ENCODE data around the gene MRC2. TPM values are rescaled to one million over a fixed set of nuclear protein-coding genes. Genes with fewer than 3 reads are reported as not detected.
"Not testable (repeated sequence)": the region's sequence is repeated elsewhere in the genome, so short reads cannot be mapped to it uniquely, and the experiment has no call there.

MRC2 gene
- total RNA-seq, 2 experiments from 2014 or later = 8.1 to 9.0 TPM

- no peaks in the 10 kb centered on the region for H3K4me1 Mint-ChIP-seq (ENCODE audit: low read depth)
- no peak for DNase-seq
- intact Hi-C loops (cut with micrococcal nuclease) = no loop called here
Observed at GRCh38 chr17:62687997-62688396, 60.5 kb downstream of the MRC2 start.

GRCh38 chr17:62688398-62689160 is 61.1 kb downstream of the MRC2 start:
- Mint-ChIP-seq H3K9me3 (no peaks in the 10 kb centered on the region), H3K36me3 (ENCODE audit: low read depth) (no peaks in the 10 kb centered on the region), H3K4me3 (no peak overlapping the region), H3K27me3 (no peaks in the 10 kb centered on the region), H3K4me1 (ENCODE audit: low read depth) (no peaks in the 10 kb centered on the region), H3K27ac (no peak overlapping the region)
- no peak for TF ChIP-seq CTCF (IDR thresholded peaks at IDR 0.05)
- ATAC-seq (no peak), DNase-seq (no peak)
- ChIA-PET POLR2A (no interaction called here), CTCF (no interaction called here)
- intact Hi-C loops (cut with micrococcal nuclease) = no loop called here

More at GRCh38 chr17:62687997-62688396, 60.5 kb downstream of the MRC2 start:
- Mint-ChIP-seq H3K9me3 (no peaks in the 10 kb centered on the region), H3K4me3 (no peak overlapping the region), H3K27ac (no peak overlapping the region), H3K27me3 (no peaks in the 10 kb centered on the region), H3K36me3 (ENCODE audit: low read depth) (no peaks in the 10 kb centered on the region)
- TF ChIP-seq CTCF (IDR thresholded peaks at IDR 0.05) = no peak
- ATAC-seq = no peak
- CTCF ChIA-PET = interaction anchor here (1.5 kb wide), 1 partner anchor 13 kb away, joined by 4 read pairs; no protein-coding TSS in a partner anchor
- POLR2A ChIA-PET = no interaction called here

- ATAC-seq (no peak), DNase-seq (no peak)
- intact Hi-C loops (cut with micrococcal nuclease) = no loop called here
- TF ChIP-seq CTCF (IDR thresholded peaks at IDR 0.05) = no peak
- Mint-ChIP-seq H3K4me1 (ENCODE audit: low read depth) (no peaks in the 10 kb centered on the region), H3K9me3 (no peaks in the 10 kb centered on the region), H3K27me3 (peaks cover 2% of the 10 kb centered on the region), H3K4me3 (no peak overlapping the region), H3K36me3 (ENCODE audit: low read depth) (no peaks in the 10 kb centered on the region), H3K27ac (no peak overlapping the region)
- POLR2A ChIA-PET = no interaction called here
- CTCF ChIA-PET = no interaction called here
Observed at GRCh38 chr17:62689441-62690167, 62.1 kb downstream of the MRC2 start.

GRCh38 chr17:62690168-62690897 is 62.9 kb downstream of the MRC2 start:
- no peak overlapping the region for H3K27ac Mint-ChIP-seq
- no peak overlapping the region for H3K4me3 Mint-ChIP-seq
- H3K4me1 Mint-ChIP-seq (ENCODE audit: low read depth) = no peaks in the 10 kb centered on the region
- TF ChIP-seq CTCF (IDR thresholded peaks at IDR 0.05) = no peak
- peaks cover 2% of the 10 kb centered on the region for H3K27me3 Mint-ChIP-seq
- no peak for ATAC-seq
- ChIA-PET POLR2A (no interaction called here), CTCF (no interaction called here)
- H3K36me3 Mint-ChIP-seq (ENCODE audit: low read depth) = no peaks in the 10 kb centered on the region
- H3K9me3 Mint-ChIP-seq = no peaks in the 10 kb centered on the region
- no peak for DNase-seq
- intact Hi-C loops (cut with micrococcal nuclease) = no loop called here

- H3K4me3 Mint-ChIP-seq; POLR2A ChIA-PET; H3K36me3 Mint-ChIP-seq (ENCODE audit: low read depth); H3K27me3 Mint-ChIP-seq; H3K27ac Mint-ChIP-seq; ATAC-seq; intact Hi-C loops (cut with micrococcal nuclease); H3K9me3 Mint-ChIP-seq; CTCF ChIA-PET; H3K4me1 Mint-ChIP-seq (ENCODE audit: low read depth); DNase-seq: not testable (repeated sequence)
Observed at GRCh38 chr17:62691589-62691915, 64.1 kb downstream of the MRC2 start.
